ENCODE results near the gene GNG2.

GNG2 gene

DNA sequence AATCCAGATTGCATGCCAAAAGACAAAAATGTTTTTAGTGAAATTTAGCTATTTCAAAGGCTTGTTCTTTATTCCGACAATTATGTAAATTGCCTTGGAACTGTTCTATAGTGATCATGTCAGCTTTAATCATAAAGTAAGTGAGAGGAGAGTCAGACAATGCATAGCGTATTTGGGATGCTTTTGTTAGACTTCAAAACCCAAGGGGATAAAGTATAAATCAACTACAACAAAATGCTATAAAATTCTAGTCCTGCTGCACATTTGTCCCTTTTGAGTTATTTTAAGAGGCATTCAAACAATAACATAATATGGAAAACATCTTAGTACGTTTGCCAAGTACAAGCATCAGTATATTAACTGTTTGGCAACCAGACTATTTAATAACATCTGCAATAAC is 140.3 kb downstream of the GNG2 start:
- no peak for DNase-seq
- H4K91ac ChIP-seq (ENCODE audit: low read depth, low read length) = no peak overlapping the region
- WGBS (ENCODE audit: extremely low coverage, insufficient coverage, insufficient read length) = no CpG with 5 or more reads among the region's 3 CpGs
- H3K79me1 ChIP-seq (ENCODE audit: low read length) = no peaks in the 10 kb centered on the region
- no peak overlapping the region for H3K4me2 ChIP-seq (ENCODE audit: low read length)
- H3K79me2 ChIP-seq (ENCODE audit: control insufficient read depth, insufficient read depth, low read length, poor library complexity) = no peaks in the 10 kb centered on the region
- H3K18ac ChIP-seq (ENCODE audit: low read length) = no peak overlapping the region
- no peak overlapping the region for H3K4ac ChIP-seq (ENCODE audit: low read depth, low read length)
- H2BK120ac ChIP-seq (ENCODE audit: insufficient read depth, low read length, poor library complexity) = no peak overlapping the region
- no peak overlapping the region for H2AFZ ChIP-seq (ENCODE audit: insufficient read depth, low read length, poor library complexity)
- H2BK5ac ChIP-seq (ENCODE audit: low read depth, low read length, poor library complexity) = no peak overlapping the region
- peaks cover 4 to 17% of the 10 kb centered on the region in 2 experiments for H3K36me3 ChIP-seq (ENCODE audit: control insufficient read depth in 1 of 2, insufficient read depth in 2 of 2, low read length in 2 of 2)
- no peak overlapping the region for H3K27ac ChIP-seq (ENCODE audit: low read depth, low read length)
- no peak overlapping the region for H4K12ac ChIP-seq (ENCODE audit: low read depth, low read length)
- H3K4me3 ChIP-seq (ENCODE audit: low read depth, low read length) = no peak overlapping the region
- no peak overlapping the region for H4K8ac ChIP-seq (ENCODE audit: low read depth, low read length)
- H2BK12ac ChIP-seq (ENCODE audit: low read length) = no peak overlapping the region
- no peak overlapping the region for H3K9ac ChIP-seq (ENCODE audit: low read length)
- H3K27me3 ChIP-seq (ENCODE audit: insufficient read depth, low read length) = no peaks in the 10 kb centered on the region
- H3K23ac ChIP-seq (ENCODE audit: low read length) = no peak overlapping the region
- H3K9me3 ChIP-seq (ENCODE audit: insufficient read depth, low read depth, low read length) = no peaks in the 10 kb centered on the region
- no peak overlapping the region for H2AK5ac ChIP-seq (ENCODE audit: low read length)
- no peaks in the 10 kb centered on the region for H3K4me1 ChIP-seq (ENCODE audit: control insufficient read depth in 1 of 2, insufficient read depth in 2 of 2, low read length in 2 of 2)
- H3K14ac ChIP-seq (ENCODE audit: low read length) = no peak overlapping the region

DNA sequence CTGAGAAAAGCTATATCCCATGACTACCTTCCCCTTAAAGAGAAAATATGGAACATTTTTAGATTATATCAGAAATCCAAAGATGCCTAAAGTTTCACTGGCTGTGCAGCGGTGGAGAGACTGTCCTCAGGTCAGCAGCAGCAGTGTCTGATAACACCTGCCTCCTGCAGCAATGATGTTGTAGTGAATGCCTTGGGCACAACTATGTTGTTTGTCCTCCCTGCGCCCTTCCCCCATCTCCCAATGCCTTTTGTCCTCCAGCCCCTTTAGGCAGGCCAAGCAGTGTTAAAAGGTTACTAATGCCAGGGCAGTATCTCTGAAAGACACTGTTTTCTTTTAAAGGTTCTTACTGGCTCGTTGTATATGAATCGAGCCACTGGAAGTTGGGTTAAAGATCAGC is 142.1 kb downstream of the GNG2 start:
- Histone ChIP-seq H3K18ac (ENCODE audit: low read length) (no peak overlapping the region), H4K12ac (ENCODE audit: low read depth, low read length) (no peak overlapping the region), H2BK120ac (ENCODE audit: insufficient read depth, low read length, poor library complexity) (no peak overlapping the region), H3K9me3 (ENCODE audit: insufficient read depth, low read depth, low read length) (no peaks in the 10 kb centered on the region), H4K91ac (ENCODE audit: low read depth, low read length) (no peak overlapping the region), H4K8ac (ENCODE audit: low read depth, low read length) (no peak overlapping the region), H3K79me2 (ENCODE audit: control insufficient read depth, insufficient read depth, low read length, poor library complexity) (no peaks in the 10 kb centered on the region), H3K4ac (ENCODE audit: low read depth, low read length) (no peak overlapping the region), H2AFZ (ENCODE audit: insufficient read depth, low read length, poor library complexity) (no peak overlapping the region), H3K79me1 (ENCODE audit: low read length) (no peaks in the 10 kb centered on the region), H2BK5ac (ENCODE audit: low read depth, low read length, poor library complexity) (no peak overlapping the region), H2BK12ac (ENCODE audit: low read length) (no peak overlapping the region), H3K23ac (ENCODE audit: low read length) (no peak overlapping the region), H3K9ac (ENCODE audit: low read length) (no peak overlapping the region), H2AK5ac (ENCODE audit: low read length) (no peak overlapping the region), H3K4me2 (ENCODE audit: low read length) (no peak overlapping the region), H3K4me3 (ENCODE audit: low read depth, low read length) (no peak overlapping the region), H3K4me1 (ENCODE audit: control insufficient read depth in 1 of 2, insufficient read depth in 2 of 2, low read length in 2 of 2) (no peaks in the 10 kb centered on the region), H3K14ac (ENCODE audit: low read length) (no peak overlapping the region), H3K27me3 (ENCODE audit: insufficient read depth, low read length) (no peaks in the 10 kb centered on the region), H3K36me3 (ENCODE audit: control insufficient read depth in 1 of 2, insufficient read depth in 2 of 2, low read length in 2 of 2) (peaks cover 4 to 21% of the 10 kb centered on the region in 2 experiments), H3K27ac (ENCODE audit: low read depth, low read length) (no peak overlapping the region)
- peak; percentile 61 to 82 for DNase-seq
- WGBS (ENCODE audit: extremely low coverage, insufficient coverage, insufficient read length) = no CpG with 5 or more reads among the region's 4 CpGs

DNA sequence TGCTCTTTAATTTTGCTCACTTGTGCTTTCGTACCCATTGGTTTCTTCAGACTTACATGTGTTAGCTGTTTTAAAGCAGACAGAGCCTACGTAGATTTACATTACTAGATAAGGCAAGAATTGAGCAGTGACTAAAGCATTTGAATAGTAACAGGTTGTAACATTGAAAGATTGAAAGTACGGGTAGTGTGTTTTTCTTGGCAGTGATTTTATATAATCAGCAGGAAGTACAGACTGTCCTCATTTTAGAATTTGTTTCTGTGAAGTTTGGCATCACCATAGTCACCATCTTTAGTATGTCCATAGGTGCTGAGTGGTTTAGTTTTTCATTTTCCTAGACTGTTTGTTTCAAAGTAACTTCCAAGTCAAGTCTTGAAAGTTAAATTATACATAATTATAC is 142.9 kb downstream of the GNG2 start:
- peaks cover 2% of the 10 kb centered on the region in 2 experiments for H3K4me1 ChIP-seq (ENCODE audit: control insufficient read depth in 1 of 2, insufficient read depth in 2 of 2, low read length in 2 of 2)
- H2BK12ac ChIP-seq (ENCODE audit: low read length) = no peak overlapping the region
- no peak overlapping the region for H3K4me3 ChIP-seq (ENCODE audit: low read depth, low read length)
- H3K9ac ChIP-seq (ENCODE audit: low read length) = no peak overlapping the region
- H2AK5ac ChIP-seq (ENCODE audit: low read length) = no peak overlapping the region
- no peak overlapping the region for H4K8ac ChIP-seq (ENCODE audit: low read depth, low read length)
- WGBS (ENCODE audit: extremely low coverage, insufficient coverage, insufficient read length) = no CpG with 5 or more reads among the region's 3 CpGs
- H3K18ac ChIP-seq (ENCODE audit: low read length) = no peak overlapping the region
- no peak overlapping the region for H4K12ac ChIP-seq (ENCODE audit: low read depth, low read length)
- no peak overlapping the region for H3K4ac ChIP-seq (ENCODE audit: low read depth, low read length)
- DNase-seq = no peak
- no peaks in the 10 kb centered on the region for H3K79me2 ChIP-seq (ENCODE audit: control insufficient read depth, insufficient read depth, low read length, poor library complexity)
- H2AFZ ChIP-seq (ENCODE audit: insufficient read depth, low read length, poor library complexity) = no peak overlapping the region
- no peak overlapping the region for H3K14ac ChIP-seq (ENCODE audit: low read length)
- H4K91ac ChIP-seq (ENCODE audit: low read depth, low read length) = no peak overlapping the region
- H3K79me1 ChIP-seq (ENCODE audit: low read length) = no peaks in the 10 kb centered on the region
- no peak overlapping the region for H3K23ac ChIP-seq (ENCODE audit: low read length)
- H3K4me2 ChIP-seq (ENCODE audit: low read length) = no peak overlapping the region
- peaks cover 7 to 26% of the 10 kb centered on the region in 2 experiments for H3K36me3 ChIP-seq (ENCODE audit: control insufficient read depth in 1 of 2, insufficient read depth in 2 of 2, low read length in 2 of 2)
- H3K27me3 ChIP-seq (ENCODE audit: insufficient read depth, low read length) = no peaks in the 10 kb centered on the region
- no peak overlapping the region for H2BK5ac ChIP-seq (ENCODE audit: low read depth, low read length, poor library complexity)
- H3K9me3 ChIP-seq (ENCODE audit: insufficient read depth, low read depth, low read length) = no peaks in the 10 kb centered on the region
- H2BK120ac ChIP-seq (ENCODE audit: insufficient read depth, low read length, poor library complexity) = no peak overlapping the region
- no peak overlapping the region for H3K27ac ChIP-seq (ENCODE audit: low read depth, low read length)

DNA sequence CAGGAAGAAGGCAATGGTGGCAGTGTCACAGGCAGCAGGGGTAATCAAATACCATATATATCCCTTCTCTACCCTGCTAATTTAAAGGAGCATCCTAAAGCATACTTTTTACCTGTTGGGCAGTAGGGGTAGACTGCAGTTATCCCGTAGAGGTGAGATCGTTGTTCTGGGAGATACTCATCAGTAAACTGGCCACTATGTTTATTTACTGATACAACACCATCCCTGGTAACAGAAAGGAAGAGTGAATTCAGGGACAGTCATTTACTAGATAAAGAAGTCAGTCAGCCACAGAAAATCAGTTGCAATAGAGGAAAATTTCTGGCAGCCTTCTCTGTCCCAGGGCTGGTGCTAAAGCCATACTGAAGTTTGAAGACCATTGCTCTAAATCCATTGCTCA is 145.2 kb downstream of the GNG2 start:
- Histone ChIP-seq H2AK5ac (ENCODE audit: low read length) (no peak overlapping the region), H2BK12ac (ENCODE audit: low read length) (no peak overlapping the region), H2AFZ (ENCODE audit: insufficient read depth, low read length, poor library complexity) (no peak overlapping the region), H3K9ac (ENCODE audit: low read length) (no peak overlapping the region), H3K36me3 (ENCODE audit: control insufficient read depth in 1 of 2, insufficient read depth in 2 of 2, low read length in 2 of 2) (peaks cover 11 to 37% of the 10 kb centered on the region in 2 experiments), H3K79me1 (ENCODE audit: low read length) (no peaks in the 10 kb centered on the region), H3K79me2 (ENCODE audit: control insufficient read depth, insufficient read depth, low read length, poor library complexity) (no peaks in the 10 kb centered on the region), H4K12ac (ENCODE audit: low read depth, low read length) (no peak overlapping the region), H3K4me2 (ENCODE audit: low read length) (no peak overlapping the region), H3K14ac (ENCODE audit: low read length) (no peak overlapping the region), H3K4ac (ENCODE audit: low read depth, low read length) (no peak overlapping the region), H3K9me3 (ENCODE audit: insufficient read depth, low read depth, low read length) (no peaks in the 10 kb centered on the region), H3K27ac (ENCODE audit: low read depth, low read length) (no peak overlapping the region), H3K27me3 (ENCODE audit: insufficient read depth, low read length) (no peaks in the 10 kb centered on the region), H3K4me3 (ENCODE audit: low read depth, low read length) (no peak overlapping the region), H4K8ac (ENCODE audit: low read depth, low read length) (no peak overlapping the region), H4K91ac (ENCODE audit: low read depth, low read length) (no peak overlapping the region), H2BK5ac (ENCODE audit: low read depth, low read length, poor library complexity) (no peak overlapping the region), H3K18ac (ENCODE audit: low read length) (no peak overlapping the region), H3K23ac (ENCODE audit: low read length) (no peak overlapping the region), H3K4me1 (ENCODE audit: control insufficient read depth in 1 of 2, insufficient read depth in 2 of 2, low read length in 2 of 2) (peaks cover 2% of the 10 kb centered on the region in 2 experiments), H2BK120ac (ENCODE audit: insufficient read depth, low read length, poor library complexity) (no peak overlapping the region)
- DNase-seq = peak in 1 of 2 donors; percentile 49
- no CpG with 5 or more reads among the region's 2 CpGs for WGBS (ENCODE audit: extremely low coverage, insufficient coverage, insufficient read length)

All from trophoblast cell (in vitro differentiated cells and primary cell).